ENCODE measurements around the gene GRHL3.

DNA sequence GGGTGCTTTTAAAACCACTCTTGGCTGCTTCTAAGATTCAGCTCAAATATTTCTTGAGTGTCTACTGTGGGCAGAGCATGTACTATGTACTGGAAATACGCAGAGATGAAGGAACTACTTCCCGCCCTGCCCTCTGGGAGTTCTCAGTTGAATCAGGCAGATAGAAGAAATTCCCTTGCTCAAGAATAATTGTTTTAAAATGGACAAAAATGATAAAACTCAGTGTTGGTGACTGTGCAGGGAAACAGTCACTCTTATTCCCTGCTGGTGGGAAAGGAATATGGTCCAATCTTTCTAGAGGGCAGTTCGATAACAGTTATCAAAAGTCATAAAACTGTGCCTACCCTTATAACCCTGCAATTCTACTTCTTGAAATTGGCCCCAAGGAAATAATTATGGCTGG lies 16.9 kb upstream of the GRHL3 start:
- TF ChIP-seq, protein P1, sequence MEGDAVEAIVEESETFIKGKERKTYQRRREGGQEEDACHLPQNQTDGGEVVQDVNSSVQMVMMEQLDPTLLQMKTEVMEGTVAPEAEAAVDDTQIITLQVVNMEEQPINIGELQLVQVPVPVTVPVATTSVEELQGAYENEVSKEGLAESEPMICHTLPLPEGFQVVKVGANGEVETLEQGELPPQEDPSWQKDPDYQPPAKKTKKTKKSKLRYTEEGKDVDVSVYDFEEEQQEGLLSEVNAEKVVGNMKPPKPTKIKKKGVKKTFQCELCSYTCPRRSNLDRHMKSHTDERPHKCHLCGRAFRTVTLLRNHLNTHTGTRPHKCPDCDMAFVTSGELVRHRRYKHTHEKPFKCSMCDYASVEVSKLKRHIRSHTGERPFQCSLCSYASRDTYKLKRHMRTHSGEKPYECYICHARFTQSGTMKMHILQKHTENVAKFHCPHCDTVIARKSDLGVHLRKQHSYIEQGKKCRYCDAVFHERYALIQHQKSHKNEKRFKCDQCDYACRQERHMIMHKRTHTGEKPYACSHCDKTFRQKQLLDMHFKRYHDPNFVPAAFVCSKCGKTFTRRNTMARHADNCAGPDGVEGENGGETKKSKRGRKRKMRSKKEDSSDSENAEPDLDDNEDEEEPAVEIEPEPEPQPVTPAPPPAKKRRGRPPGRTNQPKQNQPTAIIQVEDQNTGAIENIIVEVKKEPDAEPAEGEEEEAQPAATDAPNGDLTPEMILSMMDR (IDR thresholded peaks at IDR 0.05) = no peak
- TF ChIP-seq POLR2A (IDR thresholded peaks at IDR 0.05) = no peak
